ENCODE measurements around the gene INKA2. TPM values are rescaled to one million over a fixed set of nuclear protein-coding genes. Genes with fewer than 3 reads are reported as not detected.

Gene INKA2
- total RNA-seq, 1 donor: 3.6 TPM

GRCh38 chr1:111733992-111734341 is 5.2 kb downstream of the INKA2 start:
- Histone ChIP-seq H3K36me3 (ENCODE audit: insufficient read depth, low read length) (peaks cover 9% of the 10 kb centered on the region), H3K27ac (ENCODE audit: low read depth, low read length) (peak overlapping the region; percentile 92), H2AFZ (ENCODE audit: low read length) (no peak overlapping the region), H3K4me2 (ENCODE audit: insufficient read depth, low read length) (peak overlapping the region; percentile 30), H3K4me1 (ENCODE audit: insufficient read depth, low read length) (peaks cover 57% of the 10 kb centered on the region), H3K79me2 (ENCODE audit: insufficient read depth, low read length) (peaks cover 53% of the 10 kb centered on the region), H3K27me3 (ENCODE audit: insufficient read depth, low read length) (no peaks in the 10 kb centered on the region), H3K4me3 (ENCODE audit: insufficient read depth, low read length) (no peak overlapping the region), H4K20me1 (ENCODE audit: insufficient read depth, low read length) (peaks cover 18% of the 10 kb centered on the region), H3K9me3 (ENCODE audit: low read depth, low read length) (no peaks in the 10 kb centered on the region)
- no peak for DNase-seq (ENCODE audit: insufficient read length, low spot score, missing footprints)
- no peak for TF ChIP-seq CTCF (IDR thresholded peaks at IDR 0.05; ENCODE audit: extremely low read depth, low read depth, low read length)

GRCh38 chr1:111733183-111733991 is 5.8 kb downstream of the INKA2 start:
- Histone ChIP-seq H3K27me3 (ENCODE audit: insufficient read depth, low read length) (no peaks in the 10 kb centered on the region), H2AFZ (ENCODE audit: low read length) (peak overlapping the region; percentile 30), H3K27ac (ENCODE audit: low read depth, low read length) (peak overlapping the region; percentile 92), H3K9me3 (ENCODE audit: low read depth, low read length) (no peaks in the 10 kb centered on the region), H4K20me1 (ENCODE audit: insufficient read depth, low read length) (peaks cover 18% of the 10 kb centered on the region), H3K36me3 (ENCODE audit: insufficient read depth, low read length) (peaks cover 10% of the 10 kb centered on the region), H3K79me2 (ENCODE audit: insufficient read depth, low read length) (peaks cover 54% of the 10 kb centered on the region), H3K4me2 (ENCODE audit: insufficient read depth, low read length) (peak overlapping the region; percentile 30), H3K4me3 (ENCODE audit: insufficient read depth, low read length) (peak overlapping the region; percentile 12), H3K4me1 (ENCODE audit: insufficient read depth, low read length) (peaks cover 57% of the 10 kb centered on the region)
- DNase-seq (ENCODE audit: insufficient read length, low spot score, missing footprints): peak; percentile 95
- no peak for TF ChIP-seq CTCF (IDR thresholded peaks at IDR 0.05; ENCODE audit: extremely low read depth, low read depth, low read length)

GRCh38 chr1:111732718-111733117 is 6.5 kb downstream of the INKA2 start:
- Histone ChIP-seq H3K4me1 (ENCODE audit: insufficient read depth, low read length) (peaks cover 52% of the 10 kb centered on the region), H3K27me3 (ENCODE audit: insufficient read depth, low read length) (no peaks in the 10 kb centered on the region), H3K79me2 (ENCODE audit: insufficient read depth, low read length) (peaks cover 56% of the 10 kb centered on the region), H2AFZ (ENCODE audit: low read length) (no peak overlapping the region), H3K36me3 (ENCODE audit: insufficient read depth, low read length) (peaks cover 12% of the 10 kb centered on the region), H3K27ac (ENCODE audit: low read depth, low read length) (peak overlapping the region; percentile 92), H3K4me3 (ENCODE audit: insufficient read depth, low read length) (no peak overlapping the region), H3K9me3 (ENCODE audit: low read depth, low read length) (no peaks in the 10 kb centered on the region), H3K4me2 (ENCODE audit: insufficient read depth, low read length) (peak overlapping the region; percentile 30), H4K20me1 (ENCODE audit: insufficient read depth, low read length) (peaks cover 20% of the 10 kb centered on the region)
- no peak for DNase-seq (ENCODE audit: insufficient read length, low spot score, missing footprints)
- TF ChIP-seq CTCF (IDR thresholded peaks at IDR 0.05; ENCODE audit: extremely low read depth, low read depth, low read length): no peak

- Histone ChIP-seq H3K4me2 (ENCODE audit: insufficient read depth, low read length) (no peak overlapping the region), H3K79me2 (ENCODE audit: insufficient read depth, low read length) (peaks cover 55% of the 10 kb centered on the region), H3K36me3 (ENCODE audit: insufficient read depth, low read length) (peaks cover 12% of the 10 kb centered on the region), H3K9me3 (ENCODE audit: low read depth, low read length) (no peaks in the 10 kb centered on the region), H2AFZ (ENCODE audit: low read length) (no peak overlapping the region), H3K27me3 (ENCODE audit: insufficient read depth, low read length) (no peaks in the 10 kb centered on the region), H3K4me1 (ENCODE audit: insufficient read depth, low read length) (peaks cover 44% of the 10 kb centered on the region), H4K20me1 (ENCODE audit: insufficient read depth, low read length) (peaks cover 23% of the 10 kb centered on the region), H3K4me3 (ENCODE audit: insufficient read depth, low read length) (no peak overlapping the region), H3K27ac (ENCODE audit: low read depth, low read length) (no peak overlapping the region)
- no peak for TF ChIP-seq CTCF (IDR thresholded peaks at IDR 0.05; ENCODE audit: extremely low read depth, low read depth, low read length)
- DNase-seq (ENCODE audit: insufficient read length, low spot score, missing footprints): no peak
These were observed 7.2 kb downstream of the INKA2 start for GRCh38 chr1:111731956-111732355.

Data from osteoblast (primary cell).